Tibial nerve (tissue), 4 donors: Measurements from ENCODE around the gene SNED1. TPM values are rescaled to one million over a fixed set of nuclear protein-coding genes. Genes with fewer than 3 reads are reported as not detected.

Source experiments
- DNase-seq, 2 donors: peaks; one replicate each; pipeline ENCODE4 v3.0.0-alpha.2; 2019; ENCODE audit warnings: low spot score in 2 of 2
- H3K27ac ChIP-seq, 4 donors: fragments of 200-600 bp; sonication (generic) in 3 of 4; one replicate each; pipeline ENCODE4 v1.5.1; 2017 to 2019; ENCODE audit warnings: mild to moderate bottlenecking in 1 of 4
- H3K27me3 ChIP-seq, 2 donors: fragments of 200-600 bp; sonication (generic) in 1 of 2; one replicate each; pipeline versions ENCODE4 v1.5.1 to v1.6.0; 2017 to 2019
- H3K36me3 ChIP-seq, 3 donors: fragments of 200-600 bp; sonication (generic); one replicate each; pipeline ENCODE4 v1.5.1; 2018 to 2019
- H3K4me1 ChIP-seq, 4 donors: fragments of 200-600 bp; sonication (generic) in 3 of 4; one replicate each; pipeline ENCODE4 v1.5.1; 2017 to 2019
- H3K4me3 ChIP-seq, 4 donors: fragments of 200-600 bp; sonication (generic) in 3 of 4; one replicate each; pipeline ENCODE4 v1.5.1; 2017 to 2019; ENCODE audit warnings: mild to moderate bottlenecking in 1 of 4, moderate library complexity in 1 of 4
- H3K9me3 ChIP-seq, 4 donors: fragments of 200-600 bp; sonication (generic) in 3 of 4; one replicate each; pipeline ENCODE4 v1.5.1; 2017 to 2019
- EP300 ChIP-seq, 2 donors: sonication (generic); formaldehyde crosslinking; IDR thresholded peaks; one replicate each; pipeline ENCODE4 v1.6.1; 2017; ENCODE audit warnings: antibody characterized with exemption in 2 of 2, mild to moderate bottlenecking in 1 of 2
- POLR2A ChIP-seq, 2 donors: fragments of 450-650 bp; IDR thresholded peaks; one replicate each; pipeline ENCODE4 v1.6.1; 2017; ENCODE audit warnings: antibody characterized with exemption in 2 of 2, mild to moderate bottlenecking in 2 of 2, moderate library complexity in 2 of 2
- WGBS, 2 donors: methylation state at CpG; one replicate each; pipeline ENCODE4 v1.1.5; 2018; 5-methylcytosine and 5-hydroxymethylcytosine counted together
- total RNA-seq, 4 donors: library from RNA; depleted of rRNA; stranded (reverse); fragments of >200 nt; gene quantifications; one replicate each; pipeline ENCODE4 v1.1.0, GENCODE V29; 2016
- TF ChIP-seq, protein P1 (sequence below), 5 experiments: fragments of 200-600 bp in 3 of 5; fragments of 450-650 bp in 2 of 5; sonication (generic) in 3 of 5; IDR thresholded peaks; one replicate each; pipeline ENCODE4 v1.5.1; 2016 to 2019; ENCODE audit warnings: antibody characterized with exemption in 5 of 5, mild to moderate bottlenecking in 3 of 5, moderate library complexity in 2 of 5

SNED1 gene
- total RNA-seq, 4 donors from 2014 or later, result 116 to 226 (median 141) TPM

DNA sequence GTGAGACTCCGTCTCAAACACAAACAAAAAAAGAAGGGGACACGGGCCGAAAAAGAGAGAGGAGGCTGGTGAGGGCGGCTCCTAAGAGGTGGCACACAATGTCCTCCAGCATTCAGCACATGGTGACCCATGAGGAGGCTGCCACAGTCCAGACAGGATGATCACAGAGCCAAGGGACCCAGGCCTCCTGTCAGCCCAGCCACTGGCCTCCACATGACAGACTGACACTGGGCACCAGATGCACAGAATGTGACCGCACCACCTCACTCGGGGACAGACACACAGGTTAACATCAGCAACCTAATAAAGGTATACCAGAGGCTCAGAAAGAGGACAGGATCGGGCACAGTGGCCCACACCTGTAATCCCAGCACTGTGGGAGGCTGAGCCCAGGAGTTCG is 129.8 kb downstream of the SNED1 start:
- TF ChIP-seq EP300 (IDR thresholded peaks at IDR 0.05), result no peak
- TF ChIP-seq, protein P1, sequence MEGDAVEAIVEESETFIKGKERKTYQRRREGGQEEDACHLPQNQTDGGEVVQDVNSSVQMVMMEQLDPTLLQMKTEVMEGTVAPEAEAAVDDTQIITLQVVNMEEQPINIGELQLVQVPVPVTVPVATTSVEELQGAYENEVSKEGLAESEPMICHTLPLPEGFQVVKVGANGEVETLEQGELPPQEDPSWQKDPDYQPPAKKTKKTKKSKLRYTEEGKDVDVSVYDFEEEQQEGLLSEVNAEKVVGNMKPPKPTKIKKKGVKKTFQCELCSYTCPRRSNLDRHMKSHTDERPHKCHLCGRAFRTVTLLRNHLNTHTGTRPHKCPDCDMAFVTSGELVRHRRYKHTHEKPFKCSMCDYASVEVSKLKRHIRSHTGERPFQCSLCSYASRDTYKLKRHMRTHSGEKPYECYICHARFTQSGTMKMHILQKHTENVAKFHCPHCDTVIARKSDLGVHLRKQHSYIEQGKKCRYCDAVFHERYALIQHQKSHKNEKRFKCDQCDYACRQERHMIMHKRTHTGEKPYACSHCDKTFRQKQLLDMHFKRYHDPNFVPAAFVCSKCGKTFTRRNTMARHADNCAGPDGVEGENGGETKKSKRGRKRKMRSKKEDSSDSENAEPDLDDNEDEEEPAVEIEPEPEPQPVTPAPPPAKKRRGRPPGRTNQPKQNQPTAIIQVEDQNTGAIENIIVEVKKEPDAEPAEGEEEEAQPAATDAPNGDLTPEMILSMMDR (IDR thresholded peaks at IDR 0.05), result no peak
- TF ChIP-seq POLR2A (IDR thresholded peaks at IDR 0.05), result no peak
- Histone ChIP-seq H3K27ac (no peak overlapping the region), H3K4me3 (no peak overlapping the region), H3K36me3 (peaks cover 0 to 24% (median 0%) of the 10 kb centered on the region in 3 donors), H3K4me1 (no peaks in the 10 kb centered on the region), H3K27me3 (no peaks in the 10 kb centered on the region), H3K9me3 (no peaks in the 10 kb centered on the region)
- no peak for DNase-seq
- WGBS, 2 donors, result 93 to 97% methylated on average over 8 of the region's 8 CpGs

DNA sequence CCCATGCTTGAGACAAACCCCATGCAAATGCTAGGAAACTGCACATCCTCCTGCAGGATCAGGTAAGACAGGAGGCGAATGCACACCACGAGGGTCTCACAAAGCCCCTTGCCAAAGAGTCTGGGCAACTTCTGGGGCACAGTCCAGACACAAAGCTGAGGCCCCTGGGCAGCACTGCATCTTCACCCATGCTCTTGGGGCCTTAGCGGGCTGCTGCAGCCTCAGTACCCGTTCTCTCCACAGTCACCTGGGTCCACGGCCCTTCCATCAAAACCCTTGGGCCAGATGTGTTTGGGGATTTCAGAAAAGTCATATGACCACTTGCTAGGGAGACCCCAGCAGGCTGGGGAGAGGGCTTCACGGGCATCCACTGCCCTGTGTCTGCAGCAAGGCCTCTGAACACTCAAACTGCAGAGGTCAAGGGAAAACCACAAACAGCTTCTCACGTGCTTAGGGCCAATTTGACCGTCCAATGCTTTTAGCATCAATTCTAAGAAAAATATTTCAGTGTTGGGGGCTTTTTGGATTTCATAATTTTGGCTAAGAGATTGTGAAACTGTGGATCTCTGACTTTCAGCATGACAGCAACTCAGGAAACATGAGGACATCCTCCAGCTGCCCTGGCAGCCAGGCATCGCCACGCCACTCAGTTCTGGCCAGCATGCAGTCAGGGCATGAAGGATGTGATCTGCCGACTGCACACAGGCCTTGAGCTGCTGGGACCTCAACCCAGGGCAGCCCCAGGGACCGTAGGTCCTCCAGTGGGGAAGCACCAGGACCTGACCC is 130.9 kb downstream of the SNED1 start:
- TF ChIP-seq EP300 (IDR thresholded peaks at IDR 0.05) (no peak), POLR2A (IDR thresholded peaks at IDR 0.05) (no peak)
- TF ChIP-seq, protein P1 (IDR thresholded peaks at IDR 0.05), result no peak
- Histone ChIP-seq H3K9me3 (no peaks in the 10 kb centered on the region), H3K36me3 (peaks cover 0 to 18% (median 0%) of the 10 kb centered on the region in 3 donors), H3K4me3 (no peak overlapping the region), H3K4me1 (no peaks in the 10 kb centered on the region), H3K27me3 (no peaks in the 10 kb centered on the region), H3K27ac (no peak overlapping the region)
- DNase-seq, result no peak
- WGBS, 2 donors, result 87 to 89% methylated on average over 10 to 12 of the region's 12 CpGs

GRCh38 chr2:241130316-241130715 is 131.9 kb downstream of the SNED1 start:
- Histone ChIP-seq H3K4me3 (no peak overlapping the region), H3K27me3 (no peaks in the 10 kb centered on the region), H3K9me3 (no peaks in the 10 kb centered on the region), H3K4me1 (no peaks in the 10 kb centered on the region), H3K27ac (no peak overlapping the region), H3K36me3 (peaks cover 0 to 23% (median 0%) of the 10 kb centered on the region in 3 donors)
- TF ChIP-seq EP300 (IDR thresholded peaks at IDR 0.05), result no peak
- TF ChIP-seq POLR2A (IDR thresholded peaks at IDR 0.05), result no peak
- TF ChIP-seq, protein P1 (IDR thresholded peaks at IDR 0.05), result no peak
- DNase-seq, result no peak
- WGBS, 2 donors, result 93 to 94% methylated on average over 13 to 16 of the region's 16 CpGs

- Histone ChIP-seq H3K9me3 (no peaks in the 10 kb centered on the region), H3K36me3 (peaks cover 0 to 26% (median 0%) of the 10 kb centered on the region in 3 donors), H3K4me3 (no peak overlapping the region), H3K27me3 (no peaks in the 10 kb centered on the region), H3K27ac (no peak overlapping the region), H3K4me1 (no peaks in the 10 kb centered on the region)
- TF ChIP-seq, protein P1 (IDR thresholded peaks at IDR 0.05), result no peak
- TF ChIP-seq EP300 (IDR thresholded peaks at IDR 0.05) (no peak), POLR2A (IDR thresholded peaks at IDR 0.05) (no peak)
- WGBS, 2 donors, result 90 to 97% methylated on average over 7 of the region's 7 CpGs
- no peak for DNase-seq
Measured at GRCh38 chr2:241131531-241131930, 133.1 kb downstream of the SNED1 start.
